A549 (cell line): ENCODE results near the gene TMC6. TPM values are rescaled to one million over a fixed set of nuclear protein-coding genes. Genes with fewer than 3 reads are reported as not detected.

ENCODE experiments used
- ATAC-seq, 2 experiments: fragments of 200-7000 bp in 1 of 2; fragments of >200 bp in 1 of 2; cut with Nextera tagmentation in 1 of 2; cut with Tn5 transposase in 1 of 2; 3 replicates each; pipeline versions ENCODE4 v1.8.0 to v1.9.1; 2018 to 2020; ENCODE audit warnings: mild to moderate bottlenecking in 1 of 2, moderate library complexity in 1 of 2
- CTCF ChIA-PET: fragments of 300-600 bp; sonication (Branson Sonifier 250); formaldehyde crosslinking; extraction: SDS; loops from one replicate; lab custom pipeline; 2021; ENCODE audit warnings: antibody characterized with exemption, inconsistent platforms; lab: Yijun Ruan, JAX
- POLR2A ChIA-PET: fragments of 350-600 bp; formaldehyde crosslinking; extraction: SDS; loops from one replicate; lab custom pipeline; 2021; ENCODE audit warnings: antibody characterized with exemption, inconsistent platforms; lab: Yijun Ruan, JAX
- DNase-seq, 2 experiments: peaks; one replicate each; pipeline versions ENCODE4 v3.0.0 to v3.0.0-alpha.2; 2011 to 2016; ENCODE audit warnings: low read depth in 1 of 2, low spot score in 1 of 2
- FAIRE-seq: peaks from 2 replicates; lab custom pipeline; 2011; peaks lifted over from hg19 to GRCh38; lab: Jason Lieb, UNC
- H3K27ac ChIP-seq, 2 experiments: fragments of >200 bp; sonication (Bioruptor Twin); formaldehyde crosslinking; 3 replicates each; pipeline ENCODE4 v1.5.1; 2016 to 2017
- H3K4me1 ChIP-seq: fragments of >200 bp; sonication (Bioruptor Twin); formaldehyde crosslinking; 3 replicates; pipeline ENCODE4 v1.6.1; 2016
- H3K4me2 ChIP-seq: fragments of >200 bp; sonication (Bioruptor Twin); formaldehyde crosslinking; 3 replicates; pipeline ENCODE4 v1.6.1; 2016
- H3K4me3 ChIP-seq: fragments of >200 bp; sonication (Bioruptor Twin); formaldehyde crosslinking; 3 replicates; pipeline ENCODE4 v1.5.1; 2016
- H3K9me3 ChIP-seq: fragments of >200 bp; sonication (Bioruptor Twin); formaldehyde crosslinking; 3 replicates; pipeline ENCODE4 v1.6.1; 2016
- CBX2 ChIP-seq: fragments of 200-600 bp; sonication (generic); IDR thresholded peaks from 2 replicates; pipeline ENCODE4 v1.6.1; 2016; ENCODE audit warnings: low read depth, mild to moderate bottlenecking, borderline replicate concordance
- CHD2 ChIP-seq: fragments of 150-350 bp; IDR thresholded peaks from 2 replicates; pipeline ENCODE4 v1.6.1; 2014; ENCODE audit warnings: low read length; ENCODE audit not compliant: partially characterized antibody
- CHD4 ChIP-seq: fragments of 200-600 bp; sonication (generic); IDR thresholded peaks from 2 replicates; pipeline ENCODE4 v1.6.1; 2016; ENCODE audit warnings: antibody characterized with exemption, mild to moderate bottlenecking, borderline replicate concordance
- EHF ChIP-seq: fragments of 250-450 bp; sonication (Bioruptor Pico); IDR thresholded peaks from 2 replicates; pipeline ENCODE4 v1.5.0; 2020; ENCODE audit warnings: mild to moderate bottlenecking
- ESRRA ChIP-seq: fragments of 150-350 bp; IDR thresholded peaks from 2 replicates; pipeline ENCODE4 v1.6.1; 2014; ENCODE audit warnings: mild to moderate bottlenecking, low read length, borderline replicate concordance
- FOSL2 ChIP-seq, 2 experiments: fragments of 450-650 bp in 1 of 2; fragments of >200 bp in 1 of 2; sonication (Bioruptor Twin) in 1 of 2; formaldehyde crosslinking; IDR thresholded peaks; 2 replicates each; pipeline versions ENCODE4 v1.5.0 to v1.6.1; 2016 to 2020; ENCODE audit warnings: mild to moderate bottlenecking in 1 of 2, moderate library complexity in 1 of 2
- HEYL ChIP-seq: fragments of 250-450 bp; sonication (Bioruptor Pico); IDR thresholded peaks from 2 replicates; pipeline ENCODE4 v1.8.0; 2021; ENCODE audit warnings: mild to moderate bottlenecking, moderate library complexity
- HOXB13 ChIP-seq: fragments of 250-450 bp; sonication (Bioruptor Pico); IDR thresholded peaks from 2 replicates; pipeline ENCODE4 v1.5.0; 2020; ENCODE audit warnings: low read depth, mild to moderate bottlenecking, moderate library complexity
- HOXB5 ChIP-seq: fragments of 250-450 bp; sonication (Bioruptor Pico); IDR thresholded peaks from 2 replicates; pipeline ENCODE4 v1.5.0; 2020; ENCODE audit warnings: mild to moderate bottlenecking, moderate library complexity
- JUN ChIP-seq, 2 experiments: fragments of >200 bp; sonication (Bioruptor Twin); formaldehyde crosslinking; IDR thresholded peaks; 2 replicates in 1 of 2; 3 replicates in 1 of 2; pipeline ENCODE4 v1.6.1; 2016 to 2017
- KDM1A ChIP-seq: fragments of 200-600 bp; sonication (generic); IDR thresholded peaks from 2 replicates; pipeline ENCODE4 v1.6.1; 2016; ENCODE audit warnings: low read depth, mild to moderate bottlenecking
- KDM5A ChIP-seq: fragments of 200-600 bp; sonication (generic); IDR thresholded peaks from 2 replicates; pipeline ENCODE4 v1.6.1; 2016; ENCODE audit warnings: antibody characterized with exemption, mild to moderate bottlenecking
- MAZ ChIP-seq: fragments of 150-350 bp; IDR thresholded peaks from 2 replicates; pipeline ENCODE4 v1.6.1; 2014; ENCODE audit warnings: antibody characterized with exemption, low read depth, low read length, borderline replicate concordance
- MYC ChIP-seq: IDR thresholded peaks from 2 replicates; pipeline ENCODE4 v1.6.1; 2012; ENCODE audit warnings: mild to moderate bottlenecking, inconsistent platforms, low read length, improper control_type of control experiment, borderline replicate concordance
- POLR2A ChIP-seq: IDR thresholded peaks from 2 replicates; pipeline ENCODE4 v1.6.1; 2012; ENCODE audit warnings: mild to moderate bottlenecking, low read length
- RAD21 ChIP-seq, 2 experiments: fragments of >200 bp in 1 of 2; sonication (Bioruptor Twin) in 1 of 2; formaldehyde crosslinking in 1 of 2; IDR thresholded peaks in 1 of 2; conservative IDR thresholded peaks in 1 of 2; 2 replicates in 1 of 2; 3 replicates in 1 of 2; pipeline ENCODE4 v1.6.1; 2012 to 2018; ENCODE audit warnings: inconsistent platforms in 1 of 2
- SMC3 ChIP-seq: fragments of >200 bp; sonication (Bioruptor Twin); formaldehyde crosslinking; IDR thresholded peaks from 3 replicates; pipeline ENCODE4 v1.6.1; 2018; ENCODE audit warnings: inconsistent platforms
- SREBF2 ChIP-seq: fragments of 450-650 bp; IDR thresholded peaks from 2 replicates; pipeline ENCODE4 v1.6.1; 2014; ENCODE audit warnings: mild to moderate bottlenecking, moderate library complexity
- TP53 ChIP-seq: fragments of 250-450 bp; sonication (Bioruptor Pico); IDR thresholded peaks from 2 replicates; pipeline ENCODE4 v1.5.0; 2021; ENCODE audit warnings: mild to moderate bottlenecking, moderate library complexity
- ZFP36 ChIP-seq: fragments of 450-650 bp; IDR thresholded peaks from 2 replicates; pipeline ENCODE4 v1.6.1; 2014; ENCODE audit warnings: borderline replicate concordance; ENCODE audit not compliant: partially characterized antibody
- ZNF302 ChIP-seq: fragments of 250-450 bp; sonication (Bioruptor Pico); IDR thresholded peaks from 2 replicates; pipeline ENCODE4 v1.9.0; 2021; ENCODE audit warnings: inconsistent platforms, mild to moderate bottlenecking, moderate library complexity
- WGBS: methylation state at CpG from one replicate; pipeline ENCODE4 v1.1.6; 2017; ENCODE audit errors: missing lambda C conversion rate; 5-methylcytosine and 5-hydroxymethylcytosine counted together
- polyA plus RNA-seq, 4 experiments: library from polyadenylated mRNA; depleted of rRNA in 3 of 4; stranded (reverse); fragments of >200 nt; fragmentation: RNase III in 1 of 4; extraction: RNeasy Plus Mini Kit Qiagen cat#74134 plus additional on column Dnase treatment in 1 of 4; gene quantifications; 2 replicates in 3 of 4; 3 replicates in 1 of 4; pipeline ENCODE4 v1.2.3, GENCODE V29; 2011 to 2017
- TF ChIP-seq, protein P1 (sequence below): fragments of 200-600 bp; sonication (generic); IDR thresholded peaks from 2 replicates; pipeline ENCODE4 v1.6.1; 2016; ENCODE audit warnings: antibody characterized with exemption, mild to moderate bottlenecking, moderate library complexity
- TF ChIP-seq, protein P2 (sequence below): IDR thresholded peaks from 2 replicates; pipeline ENCODE4 v1.6.1; 2012; ENCODE audit warnings: low read depth, borderline replicate concordance
- TF ChIP-seq, protein P3 (sequence below): IDR thresholded peaks from 2 replicates; pipeline ENCODE4 v1.6.1; 2012

Gene TMC6
- polyA plus RNA-seq, 2 of the 4 experiments (the other 2 are of a cell fraction) = 4.7 to 9.4 TPM

DNA sequence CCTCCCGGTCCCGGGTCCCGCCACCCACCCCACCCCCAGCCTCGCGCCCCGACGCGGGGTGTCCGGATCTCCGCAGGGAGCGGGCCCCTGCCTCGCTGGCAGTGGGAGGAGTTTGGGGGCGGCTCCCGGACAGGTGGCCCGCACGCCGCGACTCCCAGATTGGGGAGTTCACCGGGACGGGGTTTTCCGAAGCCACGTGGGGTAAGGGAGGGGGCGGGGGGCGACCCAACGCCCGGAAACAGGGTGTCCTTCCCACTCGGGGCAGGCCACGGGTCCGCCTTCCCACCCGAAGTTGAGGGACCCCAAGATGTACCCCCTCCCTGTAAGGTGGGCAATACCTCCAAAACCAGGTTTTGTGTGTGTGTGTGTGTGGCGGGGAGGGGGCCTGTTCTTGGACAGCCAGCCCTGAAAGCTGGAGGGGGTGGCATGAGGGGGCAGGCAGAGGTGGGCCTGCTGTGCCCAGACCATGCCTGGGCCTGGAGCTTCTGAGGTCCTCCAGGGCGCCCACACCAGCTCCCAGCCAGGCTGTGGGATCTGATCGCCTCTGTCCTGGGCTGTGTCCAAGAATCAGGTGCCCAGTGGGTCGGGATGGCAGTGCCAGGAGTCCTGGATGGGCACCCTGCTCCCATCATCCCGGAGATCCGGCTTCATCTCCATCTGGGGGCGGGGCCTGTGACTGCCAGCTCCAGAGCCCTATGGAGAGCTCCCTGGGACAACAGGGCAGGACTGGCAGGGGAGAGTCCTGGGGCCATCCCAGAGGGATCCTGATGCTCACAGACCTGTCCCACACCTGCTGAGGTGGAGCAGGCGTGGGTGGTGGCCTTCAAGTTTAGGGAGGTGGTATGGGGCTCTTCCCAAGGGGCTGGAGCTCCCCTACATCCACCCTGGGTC, 40.6 kb upstream of the TMC6 start (continued):
- TF ChIP-seq, protein P1, sequence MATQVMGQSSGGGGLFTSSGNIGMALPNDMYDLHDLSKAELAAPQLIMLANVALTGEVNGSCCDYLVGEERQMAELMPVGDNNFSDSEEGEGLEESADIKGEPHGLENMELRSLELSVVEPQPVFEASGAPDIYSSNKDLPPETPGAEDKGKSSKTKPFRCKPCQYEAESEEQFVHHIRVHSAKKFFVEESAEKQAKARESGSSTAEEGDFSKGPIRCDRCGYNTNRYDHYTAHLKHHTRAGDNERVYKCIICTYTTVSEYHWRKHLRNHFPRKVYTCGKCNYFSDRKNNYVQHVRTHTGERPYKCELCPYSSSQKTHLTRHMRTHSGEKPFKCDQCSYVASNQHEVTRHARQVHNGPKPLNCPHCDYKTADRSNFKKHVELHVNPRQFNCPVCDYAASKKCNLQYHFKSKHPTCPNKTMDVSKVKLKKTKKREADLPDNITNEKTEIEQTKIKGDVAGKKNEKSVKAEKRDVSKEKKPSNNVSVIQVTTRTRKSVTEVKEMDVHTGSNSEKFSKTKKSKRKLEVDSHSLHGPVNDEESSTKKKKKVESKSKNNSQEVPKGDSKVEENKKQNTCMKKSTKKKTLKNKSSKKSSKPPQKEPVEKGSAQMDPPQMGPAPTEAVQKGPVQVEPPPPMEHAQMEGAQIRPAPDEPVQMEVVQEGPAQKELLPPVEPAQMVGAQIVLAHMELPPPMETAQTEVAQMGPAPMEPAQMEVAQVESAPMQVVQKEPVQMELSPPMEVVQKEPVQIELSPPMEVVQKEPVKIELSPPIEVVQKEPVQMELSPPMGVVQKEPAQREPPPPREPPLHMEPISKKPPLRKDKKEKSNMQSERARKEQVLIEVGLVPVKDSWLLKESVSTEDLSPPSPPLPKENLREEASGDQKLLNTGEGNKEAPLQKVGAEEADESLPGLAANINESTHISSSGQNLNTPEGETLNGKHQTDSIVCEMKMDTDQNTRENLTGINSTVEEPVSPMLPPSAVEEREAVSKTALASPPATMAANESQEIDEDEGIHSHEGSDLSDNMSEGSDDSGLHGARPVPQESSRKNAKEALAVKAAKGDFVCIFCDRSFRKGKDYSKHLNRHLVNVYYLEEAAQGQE = no peak
- TF ChIP-seq RAD21 (conservative IDR thresholded peaks at IDR 0.05 in 1 of 2, IDR thresholded peaks at IDR 0.05 in 1 of 2) (no peak), EHF (CRISPR knock-in tag) (no peak), MAZ (no peak), HOXB13 (no peak), HOXB5 (no peak), CBX2 (no peak), ZNF302 (CRISPR knock-in tag) (no peak)
- TF ChIP-seq, protein P2, sequence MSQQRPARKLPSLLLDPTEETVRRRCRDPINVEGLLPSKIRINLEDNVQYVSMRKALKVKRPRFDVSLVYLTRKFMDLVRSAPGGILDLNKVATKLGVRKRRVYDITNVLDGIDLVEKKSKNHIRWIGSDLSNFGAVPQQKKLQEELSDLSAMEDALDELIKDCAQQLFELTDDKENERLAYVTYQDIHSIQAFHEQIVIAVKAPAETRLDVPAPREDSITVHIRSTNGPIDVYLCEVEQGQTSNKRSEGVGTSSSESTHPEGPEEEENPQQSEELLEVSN = no peak
- TF ChIP-seq, protein P3, sequence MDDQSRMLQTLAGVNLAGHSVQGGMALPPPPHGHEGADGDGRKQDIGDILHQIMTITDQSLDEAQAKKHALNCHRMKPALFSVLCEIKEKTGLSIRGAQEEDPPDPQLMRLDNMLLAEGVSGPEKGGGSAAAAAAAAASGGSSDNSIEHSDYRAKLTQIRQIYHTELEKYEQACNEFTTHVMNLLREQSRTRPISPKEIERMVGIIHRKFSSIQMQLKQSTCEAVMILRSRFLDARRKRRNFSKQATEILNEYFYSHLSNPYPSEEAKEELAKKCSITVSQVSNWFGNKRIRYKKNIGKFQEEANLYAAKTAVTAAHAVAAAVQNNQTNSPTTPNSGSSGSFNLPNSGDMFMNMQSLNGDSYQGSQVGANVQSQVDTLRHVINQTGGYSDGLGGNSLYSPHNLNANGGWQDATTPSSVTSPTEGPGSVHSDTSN = peak; percentile 80

DNA sequence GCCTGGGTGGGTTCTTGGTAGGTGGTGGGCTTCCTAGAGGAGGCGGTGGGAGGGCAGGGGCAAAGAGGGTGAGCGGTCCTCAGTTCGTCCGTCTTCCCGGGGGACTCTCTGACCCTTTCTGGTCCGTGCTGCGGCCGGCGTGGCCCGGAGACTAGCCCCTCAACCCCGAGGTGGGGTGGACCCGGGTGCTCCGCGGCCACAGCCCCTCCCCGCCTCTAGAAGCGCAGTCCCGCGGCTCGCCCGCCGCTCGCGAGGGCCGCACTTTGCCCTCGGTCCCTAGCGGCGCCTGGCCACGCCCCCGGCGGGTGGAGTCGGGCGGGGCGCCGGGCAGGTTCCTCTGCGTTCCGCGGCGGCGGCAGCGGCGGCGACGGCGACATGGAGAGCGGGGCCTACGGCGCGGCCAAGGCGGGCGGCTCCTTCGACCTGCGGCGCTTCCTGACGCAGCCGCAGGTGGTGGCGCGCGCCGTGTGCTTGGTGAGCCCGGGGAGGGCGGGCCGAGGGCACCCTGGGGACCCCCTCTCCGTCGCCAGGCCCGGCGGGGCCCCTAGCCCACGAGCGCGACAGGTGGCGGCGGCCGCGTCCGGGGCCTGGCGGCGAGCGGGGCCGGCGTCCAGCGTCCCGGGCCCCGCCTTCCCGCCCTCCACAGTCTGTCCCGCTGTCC, 39.8 kb upstream of the TMC6 start, which contains the start of gene SYNGR2:
Gene SYNGR2 (plus strand): TSS at position 340 of the 661 bp plus-strand sequence. CDS start 36 bp downstream, at position 376.
- Histone ChIP-seq H3K9me3 (no peaks in the 10 kb centered on the region), H3K4me2 (peak within 1 kb of the TSS; percentile 91), H3K4me1 (peaks cover 26% of the 10 kb centered on the region), H3K4me3 (peak within 1 kb of the TSS; percentile 89), H3K27ac (peak within 1 kb of the TSS; percentile 86 to 96)
- ATAC-seq (peak; percentile 64 to 66), FAIRE-seq (no peak), DNase-seq (peak; percentile 83 to 97)
- 2% methylated on average over 22 of the region's 84 CpGs for WGBS
- ChIA-PET POLR2A (interaction anchor here (1.4 to 1.5 kb wide), 2 partner anchors 27 to 41 kb away, joined by 3 to 8 read pairs; no protein-coding TSS in a partner anchor), CTCF (interaction anchor here (0.6 to 13.2 kb wide), 8 partner anchors 8 to 149 kb away, joined by 4 to 295 read pairs (median 9); partner anchors contain the start of genes AFMID, C17orf99 and TK1)
- TF ChIP-seq KDM1A (no peak), CHD4 (no peak), SMC3 (0 out of 3 replicates have a peak, but pooled peaks have one; percentile 7), CHD2 (peak; percentile 89), ZFP36 (peak; percentile 57), SREBF2 (no peak), ESRRA (no peak), MAZ (no peak), POLR2A (peak; percentile 76), HEYL (no peak), EHF (CRISPR knock-in tag) (no peak), KDM5A (no peak), MYC (no peak), JUN (IDR thresholded peaks at IDR 0.05) (peak in 1 of 2 experiments; percentile 89; a peak in 3 of 5 replicates), HOXB5 (0 out of 2 replicates have a peak, but pooled peaks have one; percentile 51), ZNF302 (CRISPR knock-in tag) (no peak), FOSL2 (IDR thresholded peaks at IDR 0.05) (no peak), FOSL2 (CRISPR knock-in tag; IDR thresholded peaks at IDR 0.05) (0 out of 2 replicates have a peak, but pooled peaks have one; percentile 6), TP53 (peak; percentile 32; the same call in 1 of the 2 replicates)
- TF ChIP-seq, protein P1 = peak; percentile 88
